GM12864 (cell line): ENCODE results near the gene PRR11.
A peak's percentile ranks its signal among the peaks of the same experiment; 100 is the strongest.

Experiments used
- DNase-seq: peaks from one replicate; pipeline ENCODE4 v3.0.0-alpha.2; 2011; ENCODE audit warnings: low read depth
- H3K4me3 ChIP-seq: 2 replicates; pipeline ENCODE4 v1.5.1; 2011; ENCODE audit warnings: mild to moderate bottlenecking, low read depth, low read length, control low read depth
- TF ChIP-seq, protein P1 (sequence below): IDR thresholded peaks from 2 replicates; pipeline ENCODE4 v1.5.1; 2011; ENCODE audit warnings: low read depth, mild to moderate bottlenecking, moderate library complexity, low read length, control low read depth, inconsistent platforms; ENCODE audit errors: missing control alignments

Gene PRR11

DNA sequence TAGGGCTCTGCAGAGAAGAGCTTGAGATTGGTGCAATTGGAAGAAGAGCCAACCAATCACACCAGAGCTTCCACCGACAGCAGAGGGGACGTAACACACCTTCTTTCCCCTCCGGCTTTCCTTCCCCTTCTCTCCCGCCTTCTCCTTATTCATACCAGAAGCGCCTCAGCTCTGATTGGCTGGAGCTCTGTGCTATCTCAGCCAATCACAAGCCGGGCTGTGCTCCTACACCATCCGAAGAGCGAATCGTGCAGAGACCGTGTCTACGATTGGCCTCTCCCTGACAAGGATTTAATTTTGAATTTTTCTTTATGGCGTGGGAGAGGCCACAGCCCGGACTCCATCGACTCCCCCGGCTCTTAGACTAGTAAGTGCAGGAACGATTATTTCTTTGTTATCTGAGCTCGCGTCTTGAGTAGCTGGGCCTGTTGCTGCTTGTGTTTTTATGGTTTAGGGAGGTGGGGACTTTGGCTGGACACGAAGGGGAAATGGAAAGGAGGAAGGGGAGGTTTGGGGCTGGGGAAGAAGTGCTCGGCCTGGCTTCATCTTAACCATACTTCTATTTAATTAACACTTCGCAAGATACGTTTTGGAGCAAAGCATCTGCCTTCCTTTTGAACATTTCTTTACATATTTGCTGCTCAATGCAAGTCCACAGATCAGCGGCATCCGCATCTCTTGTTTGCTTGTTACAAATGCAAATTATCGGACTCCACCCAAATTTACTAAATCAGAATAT lies at the start of gene PRR11:
PRR11 (plus strand) TSS at position 308 of the 739 bp plus-strand sequence. CDS start 14,007 bp downstream, outside the sequence.
- TF ChIP-seq, protein P1, sequence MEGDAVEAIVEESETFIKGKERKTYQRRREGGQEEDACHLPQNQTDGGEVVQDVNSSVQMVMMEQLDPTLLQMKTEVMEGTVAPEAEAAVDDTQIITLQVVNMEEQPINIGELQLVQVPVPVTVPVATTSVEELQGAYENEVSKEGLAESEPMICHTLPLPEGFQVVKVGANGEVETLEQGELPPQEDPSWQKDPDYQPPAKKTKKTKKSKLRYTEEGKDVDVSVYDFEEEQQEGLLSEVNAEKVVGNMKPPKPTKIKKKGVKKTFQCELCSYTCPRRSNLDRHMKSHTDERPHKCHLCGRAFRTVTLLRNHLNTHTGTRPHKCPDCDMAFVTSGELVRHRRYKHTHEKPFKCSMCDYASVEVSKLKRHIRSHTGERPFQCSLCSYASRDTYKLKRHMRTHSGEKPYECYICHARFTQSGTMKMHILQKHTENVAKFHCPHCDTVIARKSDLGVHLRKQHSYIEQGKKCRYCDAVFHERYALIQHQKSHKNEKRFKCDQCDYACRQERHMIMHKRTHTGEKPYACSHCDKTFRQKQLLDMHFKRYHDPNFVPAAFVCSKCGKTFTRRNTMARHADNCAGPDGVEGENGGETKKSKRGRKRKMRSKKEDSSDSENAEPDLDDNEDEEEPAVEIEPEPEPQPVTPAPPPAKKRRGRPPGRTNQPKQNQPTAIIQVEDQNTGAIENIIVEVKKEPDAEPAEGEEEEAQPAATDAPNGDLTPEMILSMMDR, result no peak

DNA sequence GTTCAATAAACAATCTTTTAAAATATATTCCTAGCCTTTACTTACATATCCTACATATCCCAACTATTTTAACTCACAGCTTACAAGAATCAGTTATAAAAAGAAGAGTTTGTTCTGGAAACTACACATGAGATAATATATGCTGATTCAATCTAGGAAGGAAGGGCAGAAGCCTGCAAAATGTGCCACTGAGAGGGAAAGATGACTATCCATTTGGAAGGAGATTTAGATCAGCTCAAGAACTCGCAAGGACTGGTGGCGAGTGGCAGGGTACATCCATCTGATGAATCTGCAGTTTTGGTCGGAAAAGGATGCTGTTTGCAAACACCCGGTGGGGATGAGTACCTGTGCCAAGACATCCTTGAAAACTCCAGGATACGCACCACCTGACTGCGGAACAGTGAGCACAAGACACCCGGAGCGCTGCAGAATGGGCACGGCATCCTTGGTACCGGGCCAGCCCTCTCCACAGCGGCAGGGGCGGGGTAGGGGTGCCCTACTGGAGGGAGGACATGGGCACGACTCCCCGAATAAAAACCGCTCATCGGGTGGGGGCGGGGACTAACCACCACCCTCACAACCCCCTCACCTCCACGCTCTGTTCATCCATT lies 49.6 kb upstream of the PRR11 start:
- TF ChIP-seq, protein P1, result no peak
- no peak for DNase-seq

More for the DNA sequence above, at the start of gene PRR11:
- DNase-seq, result peak; percentile 100
- peak within 1 kb of the TSS; percentile 75 for H3K4me3 ChIP-seq

DNA sequence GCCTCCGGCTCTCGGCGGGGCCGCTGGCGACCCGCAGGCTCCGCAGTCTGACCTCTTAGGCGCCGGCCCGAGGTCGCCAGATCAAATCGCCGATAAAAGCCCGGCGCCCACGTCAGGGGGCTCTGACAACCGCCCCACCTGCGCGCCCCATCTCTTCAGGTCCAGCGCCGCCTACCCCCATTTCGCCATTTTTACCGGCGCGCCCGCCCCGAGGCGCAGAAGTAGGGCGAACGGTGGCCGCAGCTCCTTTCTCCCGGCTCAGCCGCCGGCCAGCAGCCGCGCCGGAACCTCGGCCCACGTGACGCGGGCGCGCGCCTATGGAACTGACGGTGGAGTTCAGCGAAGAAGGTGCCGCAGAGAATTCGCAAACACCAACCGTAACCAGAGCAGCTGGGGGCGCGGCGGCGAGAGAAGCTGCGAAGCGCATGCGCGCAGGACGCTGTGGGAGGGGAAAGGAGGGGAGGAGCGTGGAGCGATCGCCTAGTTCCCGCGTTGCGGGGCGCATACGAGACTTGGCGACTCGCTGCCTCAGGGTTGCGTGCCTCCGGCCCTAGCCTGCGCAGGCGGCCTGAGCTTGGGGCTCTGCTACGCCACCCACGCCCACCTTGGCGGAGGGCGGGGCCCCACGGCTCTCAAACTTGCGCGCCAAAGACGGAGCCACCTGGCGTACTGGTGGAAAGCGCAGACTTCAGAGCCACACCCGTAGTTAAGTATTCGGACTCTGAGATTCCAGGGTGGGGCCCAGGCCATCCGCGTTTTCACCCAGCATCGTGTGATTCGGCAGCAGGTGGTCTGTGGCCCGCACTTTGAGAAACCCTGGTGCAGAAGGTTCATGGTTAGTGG lies 48.9 kb upstream of the PRR11 start, which contains the start of gene TRIM37:
TRIM37 (minus strand) TSS at position 418 of the 843 bp plus-strand sequence. CDS start 419 bp downstream, outside the sequence.
- TF ChIP-seq, protein P1, result peak; percentile 6
- DNase-seq, result peak; percentile 97
- H3K4me3 ChIP-seq, result peak within 1 kb of the TSS; percentile 80

More for the DNA sequence above, 49.6 kb upstream of the PRR11 start:
- peak overlapping the region; percentile 80 for H3K4me3 ChIP-seq

DNA sequence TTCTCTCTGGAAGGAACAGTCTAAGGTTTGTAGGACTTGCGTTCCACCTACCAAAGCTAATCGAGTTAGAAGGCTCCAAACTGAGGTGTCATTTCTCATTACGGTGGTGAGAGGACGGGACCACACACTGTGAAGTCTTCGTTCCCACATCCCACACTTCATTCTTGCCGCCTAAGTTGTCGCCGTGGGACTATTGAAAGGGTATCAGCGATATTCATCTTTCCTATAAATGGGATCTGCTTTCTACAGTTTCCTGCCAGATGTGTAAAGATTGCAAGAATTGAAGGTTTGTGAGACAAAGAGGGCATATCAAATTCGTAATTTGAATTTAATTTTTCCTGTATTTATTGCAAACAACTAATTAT lies 48.3 kb upstream of the PRR11 start:
- TF ChIP-seq, protein P1, result no peak
- no peak for DNase-seq
- peak overlapping the region; percentile 80 for H3K4me3 ChIP-seq

DNA sequence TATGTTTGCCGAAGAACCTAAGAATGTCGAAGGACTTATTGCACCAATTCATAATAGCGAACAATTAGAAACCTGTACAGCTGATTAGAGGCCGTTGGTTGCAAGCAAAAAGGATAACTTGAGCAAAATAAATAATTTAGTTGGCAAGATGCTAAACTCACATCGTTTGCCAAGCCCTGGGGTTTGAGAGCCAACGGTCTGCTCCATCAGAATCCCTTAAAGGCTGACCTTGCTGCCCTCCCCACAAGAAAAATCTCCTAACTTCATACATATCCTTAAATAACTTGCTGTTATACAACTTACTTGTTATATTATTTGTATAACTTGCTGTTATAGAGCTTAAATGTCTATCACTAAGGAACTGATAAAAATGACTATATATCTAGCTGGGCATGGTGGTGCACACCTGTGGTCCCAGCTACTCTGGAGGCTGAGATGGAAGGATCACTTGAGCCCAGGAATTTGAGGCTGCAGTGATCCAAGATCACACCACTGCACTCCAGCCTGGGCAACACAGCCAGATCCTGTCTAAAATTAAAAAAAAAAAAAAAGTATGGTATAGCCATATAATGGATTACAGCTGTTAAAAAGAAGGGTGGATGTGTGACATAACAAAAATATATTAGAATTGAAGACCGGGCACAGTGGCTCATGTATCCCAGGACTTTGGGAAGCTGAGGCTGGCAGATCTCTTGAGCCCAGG lies 47.0 kb upstream of the PRR11 start:
- DNase-seq, result no peak
- no peak overlapping the region for H3K4me3 ChIP-seq
- TF ChIP-seq, protein P1, result no peak

DNA sequence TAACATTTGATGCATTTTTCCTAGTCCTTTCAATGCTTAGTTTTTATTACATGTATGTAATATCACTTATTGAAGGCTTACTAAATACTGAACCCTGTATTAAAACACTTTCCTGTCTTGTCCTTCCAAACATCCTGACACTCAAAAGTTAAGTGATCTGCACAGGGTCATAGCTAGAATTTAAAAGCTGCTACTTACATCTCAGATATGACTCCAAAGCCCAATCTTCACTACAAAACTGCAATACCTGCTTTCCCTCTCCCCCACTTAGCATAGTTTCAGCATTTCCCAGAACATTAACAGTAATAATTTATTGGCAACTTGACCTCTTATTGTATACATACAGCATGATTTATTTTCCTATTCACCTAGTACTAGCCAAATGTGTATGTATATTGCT lies 44.6 kb upstream of the PRR11 start:
- DNase-seq, result no peak
- no peak overlapping the region for H3K4me3 ChIP-seq
- TF ChIP-seq, protein P1, result no peak
